GM12878 (cell line): ENCODE measurements around the gene TMEM235. TPM values are rescaled to one million over a fixed set of nuclear protein-coding genes. Genes with fewer than 3 reads are reported as not detected.

Source experiments
- ATAC-seq: fragments of 200-7000 bp; cut with Tn5 transposase; 3 replicates; pipeline ENCODE4 v1.9.1; 2020; ENCODE audit warnings: mild to moderate bottlenecking, moderate library complexity
- BruUV-seq: library from RNA; stranded (reverse); fragments of 400-500 nt; replicated peaks from 2 replicates; lab custom pipeline; 2021; lab: Mats Ljungman, UMichigan
- CTCF ChIA-PET: fragments of 300-600 bp; sonication (Branson Sonifier 250); formaldehyde crosslinking; extraction: SDS; loops from one replicate; lab custom pipeline; 2021; ENCODE audit warnings: inconsistent platforms; lab: Yijun Ruan, JAX
- POLR2A ChIA-PET: fragments of 350-600 bp; formaldehyde crosslinking; extraction: SDS; loops from one replicate; lab custom pipeline; 2021; ENCODE audit warnings: inconsistent platforms; lab: Charles Lee
- RAD21 ChIA-PET: fragments of 300-600 bp; sonication (Branson Sonifier 250); formaldehyde crosslinking; loops from one replicate; lab custom pipeline; 2023; ENCODE audit warnings: antibody characterized with exemption; ENCODE audit not compliant: unreplicated experiment; lab: Charles Lee
- SMC1A ChIA-PET: fragments of 300-600 bp; sonication (Branson Sonifier 250); formaldehyde crosslinking; loops from one replicate; lab custom pipeline; 2023; ENCODE audit not compliant: unreplicated experiment, uncharacterized antibody; lab: Charles Lee
- DNase-seq: peaks from one replicate; pipeline ENCODE4 v3.0.0-alpha.2; 2011; ENCODE audit warnings: low read depth, low spot score
- FAIRE-seq: peaks from 3 replicates; lab custom pipeline; 2011; peaks lifted over from hg19 to GRCh38; lab: Jason Lieb, UNC
- H2AFZ ChIP-seq: 2 replicates; pipeline ENCODE4 v1.6.0; 2011; ENCODE audit warnings: low read depth, low read length, control low read depth; ENCODE audit not compliant: control insufficient read depth
- H3K27ac ChIP-seq: 2 replicates; pipeline ENCODE4 v1.5.1; 2011; ENCODE audit warnings: control low read depth; ENCODE audit not compliant: control insufficient read depth, insufficient read depth
- H3K27me3 ChIP-seq, 2 experiments: replicated peaks in 1 of 2; 2 replicates each; pipeline versions ENCODE4 v1.6.0 to v1.6.1; 2011; ENCODE audit warnings: low read length in 1 of 2; ENCODE audit not compliant: control insufficient read depth in 2 of 2, insufficient read depth in 2 of 2
- H3K36me3 ChIP-seq, 2 experiments: 2 replicates each; pipeline ENCODE4 v1.5.1; 2011; ENCODE audit warnings: low read length in 1 of 2; ENCODE audit not compliant: control insufficient read depth in 2 of 2, insufficient read depth in 2 of 2
- H3K4me1 ChIP-seq: 2 replicates; pipeline ENCODE4 v1.6.1; 2011; ENCODE audit warnings: mild to moderate bottlenecking, low read length, moderate library complexity, mixed read lengths; ENCODE audit not compliant: control insufficient read depth, insufficient read depth
- H3K4me2 ChIP-seq: 2 replicates; pipeline ENCODE4 v1.6.0; 2011; ENCODE audit warnings: control low read depth; ENCODE audit not compliant: control insufficient read depth, insufficient read depth
- H3K4me3 ChIP-seq: fragments of 200-600 bp; sonication (generic); 2 replicates; pipeline ENCODE4 v1.5.1; 2016
- H3K79me2 ChIP-seq: 2 replicates; pipeline ENCODE4 v1.6.0; 2011; ENCODE audit warnings: low read length; ENCODE audit not compliant: control insufficient read depth, insufficient read depth
- H3K9ac ChIP-seq: 2 replicates; pipeline ENCODE4 v1.8.0; 2011; ENCODE audit warnings: low read length, control low read depth, mixed read lengths; ENCODE audit not compliant: control insufficient read depth, insufficient read depth
- H3K9me3 ChIP-seq: replicated peaks from 3 replicates; pipeline ENCODE4 v1.5.1; 2011; ENCODE audit warnings: mild to moderate bottlenecking, low read length; ENCODE audit not compliant: control insufficient read depth, insufficient read depth
- H4K20me1 ChIP-seq: 2 replicates; pipeline ENCODE4 v1.6.0; 2011; ENCODE audit not compliant: control insufficient read depth, insufficient read depth
- CBX3 ChIP-seq: fragments of 200-600 bp; sonication (generic); IDR thresholded peaks from 2 replicates; pipeline ENCODE4 v1.6.1; 2016; ENCODE audit warnings: low read depth, borderline replicate concordance
- CREM ChIP-seq: IDR thresholded peaks from 2 replicates; pipeline ENCODE4 v1.6.1; 2014; ENCODE audit warnings: antibody characterized with exemption, low read depth
- EED ChIP-seq: sonication (generic); IDR thresholded peaks from 2 replicates; pipeline ENCODE4 v1.6.1; 2016; ENCODE audit warnings: antibody characterized with exemption, low read depth
- IKZF1 ChIP-seq: fragments of 450-650 bp; conservative IDR thresholded peaks from 2 replicates; pipeline ENCODE4 v1.6.1; 2017; ENCODE audit warnings: antibody characterized with exemption, mild to moderate bottlenecking
- LARP7 ChIP-seq: fragments of 450-650 bp; IDR thresholded peaks from 2 replicates; pipeline ENCODE4 v1.6.1; 2017; ENCODE audit warnings: mild to moderate bottlenecking
- NFIC ChIP-seq: IDR thresholded peaks from 2 replicates; pipeline ENCODE4 v1.6.1; 2012; ENCODE audit warnings: low read depth, mild to moderate bottlenecking, inconsistent platforms, low read length, moderate library complexity
- NKRF ChIP-seq: fragments of 450-650 bp; conservative IDR thresholded peaks from 2 replicates; pipeline ENCODE4 v1.6.1; 2017; ENCODE audit warnings: mild to moderate bottlenecking, moderate library complexity
- POLR2A ChIP-seq: IDR thresholded peaks from 2 replicates; pipeline ENCODE4 v1.6.1; 2011; ENCODE audit warnings: low read depth, mild to moderate bottlenecking, low read length
- SPI1 ChIP-seq: IDR thresholded peaks from 2 replicates; pipeline ENCODE4 v1.6.1; 2011; ENCODE audit warnings: low read depth, mild to moderate bottlenecking, low read length, moderate library complexity, borderline replicate concordance; ENCODE audit not compliant: insufficient read depth
- TARDBP ChIP-seq: IDR thresholded peaks from 2 replicates; pipeline ENCODE4 v1.6.1; 2016; ENCODE audit warnings: borderline replicate concordance
- ZBTB4 ChIP-seq: fragments of 450-650 bp; formaldehyde crosslinking; IDR thresholded peaks from 2 replicates; pipeline ENCODE4 v1.4.0; 2022; ENCODE audit warnings: mild to moderate bottlenecking, moderate library complexity
- WGBS: methylation state at CpG from one replicate; pipeline ENCODE4 v1.1.6; 2016; ENCODE audit warnings: low lambda C conversion rate; ENCODE audit not compliant: insufficient replicate concordance, insufficient coverage; ENCODE audit errors: missing lambda C conversion rate; 5-methylcytosine and 5-hydroxymethylcytosine counted together
- in situ Hi-C: fragments of 300-500 bp; cut with MboI; formaldehyde crosslinking; loops from 9 replicates; pipeline ENCODE4 v1.14.3; 2018; ENCODE audit warnings: mixed read lengths
- intact Hi-C: fragments of 100-400 bp; cut with micrococcal nuclease; formaldehyde crosslinking; loops from one replicate; pipeline ENCODE4 v1.14.2; 2022; ENCODE audit not compliant: unreplicated experiment
- polyA plus RNA-seq, 11 experiments: library from polyadenylated mRNA; depleted of rRNA in 4 of 11; unstranded in 6 of 11; stranded (reverse) in 5 of 11; fragments of >200 nt; fragmentation: Nextera tagmentation in 4 of 11; fragmentation: Illumina TruSeq in 1 of 11; extraction: Ambion mirVana in 4 of 11; extraction: Trizol in 1 of 11; gene quantifications; 1 replicate in 1 of 11; 2 replicates in 10 of 11; pipeline versions ENCODE4 v1.2.1 to v1.2.3, GENCODE V29; 2011 to 2016; ENCODE audit warnings: inconsistent platforms in 2 of 11, missing spikeins in 2 of 11, low read depth in 1 of 11
- total RNA-seq, 4 experiments: library from RNA; depleted of rRNA in 3 of 4; stranded (reverse); fragments of >200 nt in 3 of 4; fragmentation: Illumina TruSeq in 1 of 4; extraction: Trizol in 1 of 4; gene quantifications; 2 replicates each; pipeline versions ENCODE4 v1.2.1 to v1.2.3, GENCODE V29; 2013 to 2021

TMEM235 gene
- total and polyA plus RNA-seq, 10 of the 15 experiments (the other 5 are each of a cell fraction or from before 2014, with no cell fraction given) = not detected

- Histone ChIP-seq H3K27me3 (peaks cover 4 to 6% of the 10 kb centered on the region in 2 experiments; a peak in 2 of 4 replicates), H3K4me3 (no peak overlapping the region), H4K20me1 (no peaks in the 10 kb centered on the region), H2AFZ (no peak overlapping the region), H3K9ac (no peak overlapping the region), H3K4me1 (no peaks in the 10 kb centered on the region), H3K36me3 (peaks cover 7 to 13% of the 10 kb centered on the region in 2 experiments; a peak in 3 of 4 replicates), H3K27ac (no peak overlapping the region)
- WGBS = 48% methylated on average over 20 of the region's 20 CpGs
- CTCF ChIA-PET = interaction anchor here (1.3 to 1.9 kb wide), 3 partner anchors 23 to 142 kb away, joined by 4 to 6 read pairs (median 5); no protein-coding TSS in a partner anchor
- no TSS peak for BruUV-seq
- SMC1A ChIA-PET = no interaction called here
- intact Hi-C loops = no loop called here
- DNase-seq (no peak), FAIRE-seq (no peak)
- RAD21 ChIA-PET = no interaction called here
- POLR2A ChIA-PET = no interaction called here
- peak; percentile 45; the same call in 1 of the 2 replicates for TF ChIP-seq POLR2A
- TF ChIP-seq LARP7 = no peak
- TF ChIP-seq, all 136 proteins: peak for 1
- no peaks in the 10 kb centered on the region for H3K9me3 ChIP-seq
- ATAC-seq = no peak
- H3K4me2 ChIP-seq = no peak overlapping the region
- in situ Hi-C loops = no loop called here
- H3K79me2 ChIP-seq = no peaks in the 10 kb centered on the region
Observed at GRCh38 chr17:78226759-78227454, 4.5 kb upstream of the TMEM235 start.

- Histone ChIP-seq H3K9ac (no peak overlapping the region), H4K20me1 (no peaks in the 10 kb centered on the region), H3K4me3 (no peak overlapping the region), H3K4me2 (no peak overlapping the region), H3K27me3 (peaks cover 5 to 6% of the 10 kb centered on the region in 2 experiments; a peak in 2 of 4 replicates), H3K27ac (no peak overlapping the region), H3K79me2 (no peaks in the 10 kb centered on the region), H3K4me1 (peaks cover under 1% of the 10 kb centered on the region; the same call in 1 of the 2 replicates), H3K36me3 (peaks cover 7 to 13% of the 10 kb centered on the region in 2 experiments; a peak in 3 of 4 replicates), H2AFZ (no peak overlapping the region), H3K9me3 (no peaks in the 10 kb centered on the region)
- FAIRE-seq (no peak), ATAC-seq (no peak), DNase-seq (no peak)
- no TSS peak for BruUV-seq
- intact Hi-C loops = no loop called here
- ChIA-PET CTCF (interaction anchor here (0.9 to 1.9 kb wide), 2 partner anchors 24 to 208 kb away, joined by 5 to 6 read pairs; no protein-coding TSS in a partner anchor), SMC1A (no interaction called here), RAD21 (no interaction called here), POLR2A (no interaction called here)
- TF ChIP-seq TARDBP (no peak), NKRF (no peak), CREM (no peak), IKZF1 (no peak), EED (no peak), NFIC (no peak), CBX3 (no peak), SPI1 (no peak), ZBTB4 (CRISPR knock-in tag) (no peak)
- in situ Hi-C loops = no loop called here
- WGBS = 36% methylated on average over 10 of the region's 10 CpGs
Observed at GRCh38 chr17:78227455-78227916, 3.9 kb upstream of the TMEM235 start.
